Activated CD4-positive, alpha-beta T cell treated with anti-CD3 and anti-CD28 coated beads for 4 hours (primary cell): Measurements from ENCODE around the gene CLIP2.
"Not testable (repeated sequence)": the region's sequence is repeated elsewhere in the genome, so short reads cannot be mapped to it uniquely, and the experiment has no call there.

Experiments used
- DNase-seq, 2 donors: peaks; one replicate each; pipeline ENCODE4 v3.0.0-alpha.2; 2020

The CLIP2 gene

DNA sequence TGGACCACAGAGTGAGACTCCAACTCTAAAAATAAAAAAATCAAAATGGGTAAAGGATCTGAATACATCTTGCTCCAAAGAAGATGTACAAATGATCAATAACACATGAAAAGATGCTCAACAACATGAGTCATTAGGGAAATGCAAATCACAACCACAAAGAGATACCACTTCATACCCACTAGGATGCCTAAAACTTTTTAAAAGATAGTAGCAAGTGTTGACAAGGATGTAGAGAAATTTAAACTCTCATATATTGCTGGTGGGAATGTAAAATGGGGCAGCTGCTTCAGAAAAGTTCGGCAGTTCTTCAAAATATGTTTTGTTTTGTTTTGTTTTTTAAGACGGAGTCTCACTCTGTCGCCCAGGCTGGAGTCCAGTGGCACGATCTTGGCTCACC is 118.8 kb downstream of the CLIP2 start:
- no peak for DNase-seq

- no peak for DNase-seq
These were observed 120.4 kb downstream of the CLIP2 start for GRCh38 chr7:74409571-74409970.

- no peak for DNase-seq
These were observed 121.6 kb downstream of the CLIP2 start for GRCh38 chr7:74410772-74411171.

DNA sequence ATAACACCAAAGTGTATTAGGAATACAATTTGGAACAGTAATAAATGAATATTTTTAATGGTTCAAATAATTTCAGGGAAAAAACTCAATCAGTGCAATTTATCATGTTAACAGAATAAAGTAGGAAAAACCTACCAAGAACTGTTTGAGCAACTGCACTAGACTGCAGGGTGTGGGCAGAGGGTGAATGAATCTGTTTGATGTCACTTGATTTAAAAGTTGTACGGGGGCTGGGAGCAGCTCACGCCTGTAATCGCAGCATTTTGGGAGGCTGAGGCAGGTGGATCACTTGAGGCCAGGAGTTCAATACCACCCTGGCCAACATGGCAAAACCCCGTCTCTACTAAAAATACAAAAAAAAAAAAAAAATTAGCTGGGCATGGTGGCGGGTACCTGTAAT is 122.4 kb downstream of the CLIP2 start:
- not testable (repeated sequence) for DNase-seq

DNA sequence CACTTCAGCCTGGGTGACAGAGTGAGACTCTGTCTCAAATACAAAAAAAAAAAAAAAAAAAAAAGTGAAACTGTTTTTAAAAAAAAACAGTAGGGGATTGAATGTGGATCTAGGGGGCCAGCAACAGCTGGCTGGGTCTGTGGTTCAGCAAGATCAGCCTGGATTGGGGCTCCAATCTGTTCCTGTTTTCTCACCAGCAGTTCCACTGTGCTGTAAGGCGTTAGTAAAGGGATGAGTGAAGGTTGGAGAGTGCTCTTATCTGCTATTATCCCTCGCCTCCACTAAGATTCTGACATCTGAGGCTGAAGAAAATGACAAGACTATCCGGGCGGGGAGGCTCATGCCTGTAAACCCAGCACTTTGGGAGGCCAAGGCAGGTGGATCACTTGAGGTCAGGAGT is 122.8 kb downstream of the CLIP2 start:
- DNase-seq: no peak

GRCh38 chr7:74412603-74413002 is 123.4 kb downstream of the CLIP2 start:
- DNase-seq: no peak

DNA sequence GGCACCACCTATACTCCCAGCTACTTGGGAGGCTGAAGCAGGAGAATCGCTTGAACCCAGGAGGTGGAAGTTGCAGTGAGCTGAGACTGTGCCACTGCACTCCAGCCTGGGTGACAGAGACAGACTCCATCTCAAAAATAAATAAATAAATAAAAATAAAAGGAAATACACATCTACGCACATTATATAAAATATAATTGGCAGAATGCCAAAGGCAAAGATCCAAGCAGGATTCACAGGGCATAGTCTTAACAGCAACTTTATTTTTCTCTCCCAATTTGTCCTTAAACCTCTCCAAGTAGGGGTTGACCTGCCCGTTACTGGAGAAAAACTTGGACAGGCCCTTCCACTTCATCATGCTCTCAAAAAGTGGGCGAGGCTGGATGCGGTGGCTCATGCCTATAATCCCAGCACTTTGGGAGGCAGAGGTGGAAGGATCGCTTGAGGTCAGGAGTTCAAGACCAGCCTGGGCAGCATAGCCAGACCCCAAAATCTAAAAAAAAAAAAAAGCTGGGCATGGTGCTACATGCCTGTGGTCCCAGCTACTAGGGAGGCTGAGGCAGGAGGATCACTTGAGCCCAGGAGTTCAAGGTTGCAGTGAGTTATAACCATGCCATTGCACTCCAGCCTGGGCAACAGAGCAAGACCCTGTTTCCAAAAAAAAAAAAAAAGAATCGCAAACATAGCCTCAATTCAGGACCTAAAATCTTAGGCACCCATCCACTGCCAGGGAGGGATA is 125.6 kb downstream of the CLIP2 start:
- not testable (repeated sequence) for DNase-seq

GRCh38 chr7:74417419-74417971 is 128.3 kb downstream of the CLIP2 start:
- DNase-seq: peak; percentile 39 to 55

- no peak for DNase-seq
These were observed 128.9 kb downstream of the CLIP2 start for GRCh38 chr7:74418076-74418475.

DNA sequence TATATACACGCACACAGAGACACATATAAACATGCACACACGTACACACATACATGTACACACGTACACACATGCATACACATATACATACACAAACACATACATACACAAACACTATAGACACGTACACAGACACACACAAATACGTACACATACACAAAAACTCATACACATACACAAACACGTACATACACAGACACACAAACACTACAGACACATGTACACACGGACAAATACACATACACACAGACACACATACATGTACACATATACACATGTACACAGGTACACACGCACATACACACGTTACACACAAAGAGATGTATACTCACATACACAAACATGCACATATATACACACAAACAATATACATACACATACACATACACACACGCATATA is 129.3 kb downstream of the CLIP2 start:
- no peak for DNase-seq

- not testable (repeated sequence) for DNase-seq
These were observed 130.0 kb downstream of the CLIP2 start for GRCh38 chr7:74419232-74419631.

DNA sequence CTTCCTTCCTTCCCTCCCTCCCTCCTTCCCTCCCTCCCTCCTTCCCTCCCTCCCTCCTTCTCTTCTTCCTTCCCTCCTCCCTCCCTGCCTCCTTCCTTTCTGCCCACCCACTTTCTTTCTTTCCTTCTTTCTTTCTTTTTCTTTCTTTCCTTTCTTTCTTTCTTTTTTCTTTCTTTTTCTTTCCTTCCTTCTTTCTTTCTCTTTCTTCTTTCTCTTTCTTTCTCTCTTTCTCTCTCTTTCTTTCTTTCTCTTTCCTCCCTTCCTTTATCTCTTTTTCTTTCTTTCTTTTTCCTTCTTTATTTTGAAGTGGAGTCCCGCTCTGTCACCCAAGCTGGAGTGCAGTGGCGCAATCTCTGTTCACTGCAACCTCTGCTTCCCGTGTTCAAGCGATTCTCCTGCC is 130.8 kb downstream of the CLIP2 start:
- DNase-seq: no peak

GRCh38 chr7:74424291-74424880 is 135.2 kb downstream of the CLIP2 start:
- DNase-seq: no peak

GRCh38 chr7:74428023-74428422 is 138.8 kb downstream of the CLIP2 start:
- DNase-seq: no peak

- DNase-seq: no peak
These were observed 140.0 kb downstream of the CLIP2 start for GRCh38 chr7:74429153-74429747.

GRCh38 chr7:74430409-74430808 is 141.2 kb downstream of the CLIP2 start:
- not testable (repeated sequence) for DNase-seq

GRCh38 chr7:74430961-74431466 is 141.8 kb downstream of the CLIP2 start:
- DNase-seq: no peak

DNA sequence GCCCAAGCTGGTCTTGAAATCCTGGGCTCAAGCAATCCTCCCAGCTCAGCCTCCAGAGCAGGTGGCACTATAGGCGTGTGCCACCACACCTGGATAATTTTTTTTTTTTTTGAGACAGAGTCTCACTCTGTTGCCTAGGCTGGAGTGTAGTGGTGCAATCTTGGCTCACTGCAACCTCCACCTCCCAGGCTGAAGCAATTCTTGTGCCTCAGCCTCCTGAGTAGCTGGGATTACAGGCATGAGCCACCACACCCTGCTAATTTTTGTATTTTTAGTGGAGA is 148.0 kb downstream of the CLIP2 start:
- not testable (repeated sequence) for DNase-seq

DNA sequence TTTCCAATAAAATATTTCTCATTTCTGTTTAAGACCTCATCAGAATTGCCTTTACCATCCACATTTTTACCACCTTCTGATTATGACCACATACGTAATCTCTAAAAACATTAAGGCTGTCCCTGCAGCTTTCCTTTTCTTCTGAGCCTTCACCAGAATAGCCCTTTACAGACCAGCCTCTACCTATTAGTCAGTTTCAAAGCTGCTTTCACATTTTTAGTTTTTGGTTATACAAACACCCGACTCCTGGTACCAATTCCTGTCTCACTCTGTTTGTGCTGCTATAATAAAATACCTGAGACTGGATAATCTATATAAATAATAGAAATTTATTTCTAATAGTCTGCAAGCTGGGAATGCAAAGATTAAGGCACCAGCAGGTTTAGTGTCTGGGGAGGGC is 149.1 kb downstream of the CLIP2 start:
- DNase-seq: no peak

- no peak for DNase-seq
These were observed 150.3 kb downstream of the CLIP2 start for GRCh38 chr7:74439541-74439940.

GRCh38 chr7:74440143-74440542 is 150.9 kb downstream of the CLIP2 start:
- DNase-seq: not testable (repeated sequence)

- DNase-seq: no peak
These were observed 152.6 kb downstream of the CLIP2 start for GRCh38 chr7:74441801-74442200.

GRCh38 chr7:74443543-74444247 is 154.5 kb downstream of the CLIP2 start:
- DNase-seq: no peak
